ENCODE results near the gene MTURN.
"Not testable (repeated sequence)": the region's sequence is repeated elsewhere in the genome, so short reads cannot be mapped to it uniquely, and the experiment has no call there.

The MTURN gene

DNA sequence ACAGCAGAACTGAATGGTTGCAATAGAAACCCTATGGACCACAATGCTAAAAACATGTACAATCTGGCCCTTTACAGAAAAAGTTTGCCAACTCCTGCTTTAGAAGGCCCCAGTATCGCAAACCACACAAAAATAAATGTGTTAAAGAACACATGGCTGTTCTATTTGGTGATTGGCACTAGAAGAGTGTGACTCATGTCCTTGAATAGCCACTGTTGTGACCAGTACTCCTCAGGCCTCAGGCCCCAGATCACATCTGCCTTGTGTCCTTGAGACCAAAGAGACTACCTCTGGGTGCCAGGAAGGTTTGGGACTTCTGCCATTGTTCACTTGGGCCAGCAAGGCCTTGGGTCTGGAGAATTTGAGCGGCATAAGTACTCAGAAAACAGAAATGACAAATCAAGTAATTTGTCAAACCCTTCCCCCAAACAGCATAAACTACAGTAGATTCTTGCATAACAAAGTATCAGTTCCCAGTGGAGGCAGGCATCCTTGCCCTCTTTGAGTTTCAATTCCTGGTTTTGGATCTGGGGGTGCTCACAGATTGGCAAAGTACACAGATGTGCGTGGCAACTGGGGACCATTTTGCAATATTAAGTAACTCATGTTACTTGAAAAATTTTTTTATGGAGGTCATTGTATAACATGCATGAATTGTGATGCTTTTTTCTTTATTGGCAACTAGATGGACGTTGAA, 50.2 kb downstream of the MTURN start:
- Histone ChIP-seq H3K4me1 (ENCODE audit: insufficient read depth, poor library complexity, severe bottlenecking) (no peaks in the 10 kb centered on the region), H3K27me3 (ENCODE audit: insufficient read depth, poor library complexity, severe bottlenecking) (no peaks in the 10 kb centered on the region), H3K9me3 (ENCODE audit: severe bottlenecking) (no peaks in the 10 kb centered on the region), H3K4me3 (ENCODE audit: severe bottlenecking) (no peak overlapping the region), H3K36me3 (ENCODE audit: low read depth) (no peaks in the 10 kb centered on the region), H3K27ac (ENCODE audit: poor library complexity, severe bottlenecking) (no peak overlapping the region)
- ATAC-seq (ENCODE audit: low read depth) (no peak), DNase-seq (ENCODE audit: low spot score) (no peak)
- TF ChIP-seq CTCF (IDR thresholded peaks at IDR 0.05; ENCODE audit: poor library complexity, severe bottlenecking), result no peak

DNA sequence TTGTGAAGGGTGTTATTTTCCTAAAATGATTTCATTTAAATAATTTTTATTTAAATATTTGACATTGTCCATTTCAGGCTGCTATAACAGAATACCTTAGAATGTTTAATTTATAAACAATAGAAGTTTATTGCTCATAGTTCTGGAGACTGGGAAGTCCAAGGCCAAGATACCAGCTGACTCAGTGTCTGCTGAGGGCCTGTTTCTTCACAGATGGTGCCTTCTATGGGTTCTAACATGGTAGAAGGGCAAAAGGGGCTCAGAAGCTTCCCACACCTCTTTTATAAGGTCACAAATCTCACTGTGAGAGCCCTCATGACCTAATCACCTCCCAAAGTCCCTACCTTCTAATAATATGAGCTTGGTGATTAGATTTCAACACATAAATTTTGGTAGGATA, 50.7 kb downstream of the MTURN start:
- Histone ChIP-seq H3K9me3 (ENCODE audit: severe bottlenecking) (no peaks in the 10 kb centered on the region), H3K4me1 (ENCODE audit: insufficient read depth, poor library complexity, severe bottlenecking) (no peaks in the 10 kb centered on the region), H3K36me3 (ENCODE audit: low read depth) (no peaks in the 10 kb centered on the region), H3K27ac (ENCODE audit: poor library complexity, severe bottlenecking) (no peak overlapping the region), H3K27me3 (ENCODE audit: insufficient read depth, poor library complexity, severe bottlenecking) (no peaks in the 10 kb centered on the region), H3K4me3 (ENCODE audit: severe bottlenecking) (no peak overlapping the region)
- no peak for DNase-seq (ENCODE audit: low spot score)
- ATAC-seq (ENCODE audit: low read depth), result no peak
- TF ChIP-seq CTCF (IDR thresholded peaks at IDR 0.05; ENCODE audit: poor library complexity, severe bottlenecking), result no peak

- H3K27me3 ChIP-seq (ENCODE audit: insufficient read depth, poor library complexity, severe bottlenecking), result no peaks in the 10 kb centered on the region
- no peaks in the 10 kb centered on the region for H3K4me1 ChIP-seq (ENCODE audit: insufficient read depth, poor library complexity, severe bottlenecking)
- DNase-seq (ENCODE audit: low spot score), result no peak
- no peak overlapping the region for H3K27ac ChIP-seq (ENCODE audit: poor library complexity, severe bottlenecking)
- no peaks in the 10 kb centered on the region for H3K9me3 ChIP-seq (ENCODE audit: severe bottlenecking)
- no peak overlapping the region for H3K4me3 ChIP-seq (ENCODE audit: severe bottlenecking)
- TF ChIP-seq CTCF (IDR thresholded peaks at IDR 0.05; ENCODE audit: poor library complexity, severe bottlenecking), result no peak
- no peaks in the 10 kb centered on the region for H3K36me3 ChIP-seq (ENCODE audit: low read depth)
- no peak for ATAC-seq (ENCODE audit: low read depth)
These were observed 51.9 kb downstream of the MTURN start for GRCh38 chr7:30186725-30187124.

DNA sequence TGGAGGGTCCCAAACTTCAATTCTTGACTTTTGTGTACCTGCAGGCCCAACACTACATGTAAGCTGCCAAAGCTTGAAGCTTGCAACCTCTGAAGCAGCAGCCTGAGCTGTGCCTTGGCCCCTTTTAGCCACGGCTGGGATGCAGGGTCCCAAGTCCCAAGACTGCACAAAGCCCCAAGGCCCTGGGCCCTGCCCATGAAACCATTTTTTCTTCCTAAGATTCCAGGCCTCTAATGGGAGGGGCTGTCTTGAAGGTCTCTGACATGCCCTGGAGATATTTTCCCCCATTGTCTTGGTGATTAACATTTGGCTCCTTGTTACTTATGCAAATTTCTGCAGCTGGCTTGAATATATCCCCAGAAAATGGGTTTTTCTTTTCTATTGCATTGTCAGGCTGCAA, 52.7 kb downstream of the MTURN start:
- no peaks in the 10 kb centered on the region for H3K36me3 ChIP-seq (ENCODE audit: low read depth)
- H3K27ac ChIP-seq (ENCODE audit: poor library complexity, severe bottlenecking), result no peak overlapping the region
- H3K27me3 ChIP-seq (ENCODE audit: insufficient read depth, poor library complexity, severe bottlenecking), result no peaks in the 10 kb centered on the region
- TF ChIP-seq CTCF (IDR thresholded peaks at IDR 0.05; ENCODE audit: poor library complexity, severe bottlenecking), result no peak
- no peaks in the 10 kb centered on the region for H3K4me1 ChIP-seq (ENCODE audit: insufficient read depth, poor library complexity, severe bottlenecking)
- DNase-seq (ENCODE audit: low spot score) (no peak), ATAC-seq (ENCODE audit: low read depth) (no peak)
- H3K4me3 ChIP-seq (ENCODE audit: severe bottlenecking), result no peak overlapping the region
- no peaks in the 10 kb centered on the region for H3K9me3 ChIP-seq (ENCODE audit: severe bottlenecking)

DNA sequence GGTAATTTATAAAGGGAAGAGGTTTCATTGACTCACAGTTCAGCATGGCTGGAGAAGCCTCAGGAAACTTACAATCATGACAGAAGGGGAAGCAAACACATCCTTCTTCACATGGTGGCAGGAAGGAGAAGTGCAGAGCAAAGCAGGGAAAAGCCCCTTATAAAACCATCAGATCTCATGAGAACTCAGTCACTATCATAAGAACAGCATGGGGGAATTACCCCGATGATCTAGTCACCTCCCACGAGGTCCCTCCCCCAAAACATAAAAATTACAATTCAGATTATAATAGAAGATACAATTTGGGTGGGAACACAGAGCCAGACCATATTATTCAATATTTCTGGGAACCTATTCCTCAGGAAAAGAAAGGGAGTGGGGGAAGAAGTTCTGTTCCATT, 53.6 kb downstream of the MTURN start:
- H3K27me3 ChIP-seq (ENCODE audit: insufficient read depth, poor library complexity, severe bottlenecking); H3K9me3 ChIP-seq (ENCODE audit: severe bottlenecking); H3K36me3 ChIP-seq (ENCODE audit: low read depth); H3K4me3 ChIP-seq (ENCODE audit: severe bottlenecking); H3K4me1 ChIP-seq (ENCODE audit: insufficient read depth, poor library complexity, severe bottlenecking); H3K27ac ChIP-seq (ENCODE audit: poor library complexity, severe bottlenecking); DNase-seq (ENCODE audit: low spot score); ATAC-seq (ENCODE audit: low read depth): not testable (repeated sequence)

All from RWPE2 (cell line).